GM19438 (cell line): Measurements from ENCODE around the gene DTX3L.
"Not testable (repeated sequence)": the region's sequence is repeated elsewhere in the genome, so short reads cannot be mapped to it uniquely, and the experiment has no call there.

Source experiments
- ATAC-seq: cut with Tn5 transposase; IDR thresholded peaks from one replicate; pipeline ENCODE4 v1.9.1; 2021; ENCODE audit warnings: low read depth; ENCODE audit not compliant: unreplicated experiment

DTX3L gene

DNA sequence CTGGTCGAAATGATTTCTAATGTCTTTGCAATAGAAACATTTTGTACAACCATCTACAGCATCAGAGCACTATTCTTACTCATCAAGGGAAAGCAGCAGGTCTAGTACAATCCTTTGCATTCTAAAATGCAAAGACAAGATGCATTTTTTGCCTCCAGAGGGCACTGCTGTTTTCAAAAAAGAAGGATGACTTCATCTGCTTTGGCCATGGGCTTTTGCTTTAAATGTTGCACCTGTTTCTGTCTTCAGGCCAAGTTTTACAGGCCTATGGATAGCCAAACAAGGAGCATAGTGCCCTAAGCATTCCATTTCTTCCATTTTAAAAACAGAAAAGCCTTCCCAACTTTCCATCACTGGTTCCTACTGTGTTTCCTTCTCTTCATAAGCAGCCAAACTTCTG is 3.5 kb upstream of the DTX3L start:
- ATAC-seq, result no peak

DNA sequence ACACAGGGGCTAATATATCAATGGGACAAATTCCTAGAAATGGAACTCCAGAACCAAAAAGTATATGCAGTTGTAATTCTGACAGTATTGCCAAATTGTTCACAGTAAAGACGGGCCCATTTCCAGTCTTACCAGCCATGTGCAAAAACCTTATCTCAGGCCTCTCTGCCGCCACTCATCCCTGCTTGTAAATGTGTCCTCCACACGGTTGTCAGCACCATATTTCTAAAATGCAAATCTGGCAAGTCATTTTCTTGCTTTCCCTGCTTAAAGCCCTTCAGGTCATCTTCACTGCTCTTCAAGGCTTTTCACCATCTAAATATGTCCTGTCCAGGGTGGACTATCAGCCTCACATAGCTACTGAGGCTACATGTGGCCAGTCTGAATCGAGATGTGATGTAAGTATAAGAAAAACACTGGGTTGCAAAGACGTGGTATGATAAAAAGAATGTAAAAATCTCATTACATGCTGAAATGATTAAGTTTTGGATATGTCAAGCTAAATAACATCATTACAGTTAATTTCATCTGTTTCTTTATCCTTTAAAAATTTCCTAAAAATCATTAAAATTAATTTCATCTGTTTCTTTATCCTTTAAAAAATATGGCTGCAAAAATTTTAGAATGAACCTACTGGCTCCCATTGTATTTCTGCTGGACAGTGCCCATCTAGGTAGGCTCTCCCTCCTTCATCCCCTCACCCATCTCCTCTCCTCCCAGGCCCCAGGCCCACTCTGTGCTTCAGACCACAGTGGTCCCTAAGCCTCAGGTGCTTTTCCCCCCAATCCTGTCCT is 1.0 kb upstream of the DTX3L start:
- ATAC-seq, result no peak

DNA sequence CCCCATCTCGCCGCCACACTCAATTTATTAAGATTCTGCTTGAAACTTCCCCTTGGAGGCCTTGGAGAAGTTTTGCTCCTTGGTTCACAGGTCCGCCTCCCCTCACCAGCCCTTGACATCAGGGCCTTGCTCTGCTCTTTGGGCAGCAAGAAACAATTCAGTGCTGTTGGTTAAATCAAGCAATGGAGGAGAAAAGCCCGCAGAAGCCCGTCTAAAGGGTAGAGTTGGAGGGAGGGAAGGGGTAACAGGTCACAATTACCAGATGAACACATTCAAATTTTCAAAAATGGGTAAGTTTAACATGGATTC is 467 bp upstream of the DTX3L start:
- no peak for ATAC-seq

DNA sequence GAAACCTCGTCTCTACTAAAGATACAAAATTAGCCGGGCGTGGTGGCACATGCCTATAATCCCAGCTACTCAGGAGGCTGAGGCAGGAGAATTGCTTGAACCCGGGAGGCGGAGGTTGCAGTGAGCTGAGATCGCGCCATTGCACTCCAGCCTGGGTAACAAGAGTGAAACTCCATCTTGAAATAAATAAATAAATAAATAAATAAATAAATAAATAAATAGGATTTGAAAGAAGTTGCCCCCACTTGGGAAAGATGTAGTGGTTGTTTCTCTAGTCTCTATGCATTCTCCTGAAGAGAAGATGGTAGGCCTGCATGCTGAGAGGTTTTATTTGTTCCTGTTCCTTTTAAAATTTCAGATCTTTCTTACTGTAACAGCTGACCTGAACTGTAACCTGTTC is 4.0 kb downstream of the DTX3L start:
- not testable (repeated sequence) for ATAC-seq

- no peak for ATAC-seq
These were observed 4.6 kb downstream of the DTX3L start for GRCh38 chr3:122568755-122569154.

DNA sequence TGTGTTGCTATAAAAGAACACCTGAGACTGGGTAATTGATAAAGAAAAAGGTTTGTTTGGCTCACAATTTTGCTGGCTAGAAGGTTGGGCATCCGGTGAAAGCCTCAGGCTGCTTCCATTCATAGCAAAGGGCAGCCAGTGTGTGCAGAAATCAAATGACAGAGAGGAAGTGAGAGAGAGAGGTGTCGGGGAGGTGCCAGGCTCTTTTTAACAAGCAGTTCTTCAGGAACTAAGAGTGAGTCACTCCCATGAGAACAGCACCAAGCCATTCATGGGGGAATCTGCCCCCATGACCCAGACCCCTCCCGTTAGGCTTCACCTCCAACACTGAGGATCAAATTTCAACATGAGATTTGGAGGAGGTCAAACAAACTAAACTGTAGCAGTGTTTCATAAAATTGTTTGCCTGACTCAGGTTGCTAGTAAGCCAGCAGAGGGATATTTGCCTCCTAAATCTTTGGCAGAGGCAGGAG is 8.8 kb downstream of the DTX3L start:
- no peak for ATAC-seq

- peak; percentile 82 for ATAC-seq
These were observed 12.2 kb downstream of the DTX3L start for GRCh38 chr3:122576174-122576940.

DNA sequence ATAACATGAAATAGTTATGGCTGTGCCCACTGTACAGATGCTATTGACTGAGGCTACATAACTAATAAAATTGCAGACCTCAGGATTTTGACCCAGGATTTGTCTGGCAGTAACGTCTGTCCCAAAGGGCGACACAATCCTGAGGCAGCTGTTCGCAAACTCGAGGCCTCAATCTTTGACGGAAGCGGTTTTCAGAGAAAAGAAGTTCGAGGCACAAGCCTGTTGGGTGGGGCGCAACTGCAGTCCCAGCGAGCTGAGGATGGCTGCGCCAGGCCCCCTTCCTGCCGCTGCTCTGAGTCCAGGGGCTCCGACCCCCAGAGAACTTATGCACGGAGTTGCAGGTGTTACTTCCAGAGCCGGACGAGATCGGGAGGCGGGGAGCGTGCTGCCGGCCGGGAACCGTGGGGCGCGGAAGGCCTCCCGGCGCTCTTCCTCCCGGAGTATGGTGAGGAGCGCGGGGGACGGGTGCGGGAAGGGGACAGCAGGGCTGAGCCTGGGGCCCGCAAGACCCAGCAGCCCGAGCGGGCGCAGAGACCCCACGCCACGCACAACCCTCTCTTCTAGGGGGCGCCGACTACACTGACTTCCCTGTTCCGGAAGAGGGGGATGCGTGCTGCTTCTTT is 13.4 kb downstream of the DTX3L start, which contains the start of gene PARP15:
Gene PARP15 (plus strand): TSS at position 242 of the 623 bp plus-strand sequence. CDS start 18 bp downstream, at position 260.
- ATAC-seq, result no peak

DNA sequence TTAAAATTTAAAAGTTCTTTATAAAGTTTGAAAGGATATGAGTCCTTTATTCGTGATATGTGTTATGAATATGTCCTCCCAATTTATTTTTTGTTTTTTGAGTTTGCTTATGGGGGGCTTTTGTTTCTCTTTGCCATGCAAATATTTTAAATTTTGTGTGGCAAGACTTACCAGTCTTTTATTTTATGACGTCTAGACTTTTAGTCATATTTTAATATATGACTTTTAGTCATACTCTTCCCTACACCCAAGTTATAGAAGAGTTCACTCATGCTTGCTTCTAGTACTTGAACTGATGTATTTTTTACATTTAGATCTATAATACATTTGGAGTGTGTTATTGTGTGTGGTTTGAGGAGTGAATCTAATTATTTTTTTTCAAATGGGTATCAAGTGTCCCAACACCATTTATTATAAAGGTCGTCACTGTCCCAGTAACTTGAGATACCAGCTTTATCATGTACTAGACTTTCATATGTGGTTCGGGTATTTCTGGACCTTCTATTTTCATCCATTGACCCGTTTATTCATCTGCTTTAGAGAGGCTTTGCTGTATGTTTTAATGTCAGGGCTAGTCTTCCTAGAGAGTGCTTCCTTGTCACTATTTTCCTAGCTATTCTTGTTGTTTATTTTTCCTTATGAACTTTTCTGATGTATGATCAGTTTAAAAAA is 14.1 kb downstream of the DTX3L start:
- no peak for ATAC-seq

DNA sequence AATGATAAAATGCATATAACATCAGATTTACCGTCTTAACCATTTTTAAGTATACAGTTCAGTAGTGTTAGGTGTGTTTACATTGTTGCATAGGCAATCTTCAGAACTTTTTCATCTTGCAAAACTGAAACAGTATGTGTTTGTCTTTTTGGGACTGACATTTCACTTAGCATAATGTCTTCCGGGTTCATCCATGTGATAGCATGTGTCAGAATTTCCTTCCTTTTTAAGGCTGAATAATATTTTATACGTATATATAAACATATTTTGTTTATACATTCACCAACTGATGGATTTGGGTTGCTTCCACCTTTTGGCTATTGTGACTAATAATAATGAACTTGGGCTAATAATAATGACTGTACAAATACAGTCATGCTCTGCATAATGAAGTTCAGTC is 16.3 kb downstream of the DTX3L start:
- no peak for ATAC-seq

GRCh38 chr3:122581622-122582021 is 17.5 kb downstream of the DTX3L start:
- ATAC-seq, result no peak

- ATAC-seq, result no peak
These were observed 18.3 kb downstream of the DTX3L start for GRCh38 chr3:122582390-122582789.

DNA sequence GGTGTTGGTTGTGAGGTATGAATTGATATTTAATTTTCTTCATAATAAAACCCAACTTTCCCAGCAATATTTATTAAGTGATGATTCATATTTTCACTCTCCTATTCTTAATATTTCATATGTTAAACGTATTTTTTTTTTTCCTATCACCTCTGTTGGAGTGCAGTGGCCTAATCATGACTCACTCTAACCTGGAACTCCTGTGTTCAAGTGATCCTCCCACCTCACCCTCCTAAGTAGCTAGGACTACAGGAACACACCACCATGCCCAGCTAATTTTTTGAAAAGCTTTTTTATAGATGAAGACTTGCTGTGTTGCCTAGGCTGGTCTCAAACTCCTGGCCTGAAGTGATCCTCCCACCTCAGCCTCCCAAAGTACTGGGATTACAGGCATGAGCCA is 22.0 kb downstream of the DTX3L start:
- no peak for ATAC-seq

DNA sequence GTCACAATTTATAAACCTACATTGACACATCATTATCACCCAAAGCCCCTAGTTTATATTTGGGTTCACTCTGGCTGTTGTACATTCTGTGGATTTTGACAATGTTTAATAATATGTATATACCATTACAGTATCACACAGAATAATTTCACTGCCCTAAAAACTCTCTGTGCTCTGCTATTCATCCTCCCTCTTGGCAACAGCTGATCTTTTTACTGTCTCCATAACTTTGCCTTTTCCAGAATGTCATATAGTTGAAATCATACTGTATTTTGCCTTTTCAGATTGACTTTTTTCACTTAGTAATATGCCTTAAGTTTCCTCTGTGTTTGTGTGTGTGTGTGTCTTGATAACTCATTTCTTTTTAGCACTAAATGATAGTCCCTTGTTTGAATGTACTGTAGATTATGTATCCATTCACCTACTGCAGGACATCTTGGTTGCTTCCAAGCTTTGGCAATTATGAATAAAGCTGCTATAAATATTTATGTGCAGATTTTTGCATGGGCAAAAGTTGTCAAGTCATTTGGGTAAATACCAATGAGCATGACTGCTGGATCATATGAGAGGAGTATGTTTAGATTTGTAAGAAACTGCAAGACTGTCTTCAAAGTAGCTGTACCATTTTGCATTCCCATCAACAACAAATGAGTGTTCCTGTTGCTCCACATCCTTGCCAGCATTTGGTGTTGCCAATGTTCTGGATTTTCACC is 22.8 kb downstream of the DTX3L start:
- ATAC-seq, result no peak

DNA sequence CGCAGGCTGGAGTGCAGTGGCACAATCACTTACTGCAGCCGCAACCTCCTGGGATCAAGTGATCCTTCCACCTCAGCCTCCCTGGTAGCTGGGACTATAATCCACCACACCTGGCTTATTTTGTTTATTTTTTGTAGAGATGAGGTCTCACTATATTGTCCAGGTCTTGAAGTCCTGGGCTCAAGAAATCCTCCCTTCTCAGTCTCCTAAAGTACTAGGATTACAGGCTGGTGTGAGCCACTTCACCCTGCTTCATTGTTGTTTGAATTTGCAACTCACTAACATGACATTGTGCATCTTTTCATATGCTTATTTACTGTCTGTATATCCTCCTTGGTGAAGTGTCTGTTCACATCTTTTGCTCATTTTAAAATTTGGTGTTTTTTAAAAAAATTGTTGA is 23.4 kb downstream of the DTX3L start:
- ATAC-seq, result no peak

DNA sequence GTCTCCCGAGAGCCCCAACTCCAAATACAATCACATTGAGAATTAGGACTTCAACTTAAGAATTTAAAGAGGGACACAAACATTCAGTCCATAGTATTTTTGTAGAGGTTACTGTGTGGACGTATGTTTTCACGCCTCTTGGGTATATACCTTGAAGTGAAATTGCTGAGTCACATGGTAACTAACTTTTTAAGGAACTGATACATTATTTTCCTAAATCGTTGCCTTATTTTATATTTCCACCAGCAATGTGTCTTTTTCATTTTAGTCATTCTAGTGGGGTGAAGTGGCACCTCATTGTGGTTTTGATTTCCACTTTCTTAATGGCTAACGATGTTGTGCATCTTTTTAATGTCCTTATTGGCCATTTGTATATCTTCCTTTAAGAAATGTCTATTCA is 25.2 kb downstream of the DTX3L start:
- no peak for ATAC-seq

- ATAC-seq, result no peak
These were observed 26.5 kb downstream of the DTX3L start for GRCh38 chr3:122590610-122591009.

DNA sequence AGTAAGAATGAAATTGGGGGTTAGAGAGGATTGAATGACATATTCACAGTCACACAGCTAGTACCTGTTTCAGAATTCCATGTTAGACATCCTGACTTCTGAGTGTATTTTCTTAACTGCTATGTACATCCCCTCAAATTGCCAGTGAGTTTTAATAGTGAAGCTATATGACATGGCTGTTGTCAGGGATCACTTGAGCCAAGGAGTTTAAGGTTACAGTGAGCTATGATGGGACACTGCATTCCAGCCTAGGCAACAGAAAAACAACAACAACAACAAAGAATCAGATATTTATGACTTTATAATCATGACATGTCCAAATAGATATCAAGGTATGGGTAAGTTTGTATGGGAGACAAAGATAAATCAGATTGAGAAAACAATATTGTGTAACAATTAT is 29.9 kb downstream of the DTX3L start:
- ATAC-seq, result no peak

DNA sequence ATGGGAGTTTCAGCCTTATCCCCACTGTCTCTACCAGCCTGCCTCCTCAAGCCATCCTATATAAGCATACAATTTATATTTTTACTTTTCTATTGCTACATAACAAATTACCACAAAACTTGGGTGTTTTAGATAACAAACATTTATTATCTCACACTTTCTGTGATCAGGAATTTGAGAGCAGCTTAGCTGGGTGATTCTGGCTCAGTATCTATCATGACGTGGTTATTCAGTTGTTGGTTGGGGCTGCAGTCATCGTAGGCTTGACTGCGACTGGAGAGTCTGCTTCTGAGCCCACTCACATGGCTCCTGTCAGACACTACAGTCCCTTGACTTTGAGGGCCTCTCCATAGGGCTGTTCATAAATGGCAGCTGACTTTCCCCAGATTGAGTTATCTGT is 34.0 kb downstream of the DTX3L start:
- ATAC-seq, result no peak

- no peak for ATAC-seq
These were observed 34.4 kb downstream of the DTX3L start for GRCh38 chr3:122598556-122598955.
